ENCODE results near the gene SEMA6B. TPM values are rescaled to one million over a fixed set of nuclear protein-coding genes. Genes with fewer than 3 reads are reported as not detected.

SEMA6B gene
- total and polyA plus RNA-seq, 12 donors = 3.4 to 27.9 (median 9.4) TPM

DNA sequence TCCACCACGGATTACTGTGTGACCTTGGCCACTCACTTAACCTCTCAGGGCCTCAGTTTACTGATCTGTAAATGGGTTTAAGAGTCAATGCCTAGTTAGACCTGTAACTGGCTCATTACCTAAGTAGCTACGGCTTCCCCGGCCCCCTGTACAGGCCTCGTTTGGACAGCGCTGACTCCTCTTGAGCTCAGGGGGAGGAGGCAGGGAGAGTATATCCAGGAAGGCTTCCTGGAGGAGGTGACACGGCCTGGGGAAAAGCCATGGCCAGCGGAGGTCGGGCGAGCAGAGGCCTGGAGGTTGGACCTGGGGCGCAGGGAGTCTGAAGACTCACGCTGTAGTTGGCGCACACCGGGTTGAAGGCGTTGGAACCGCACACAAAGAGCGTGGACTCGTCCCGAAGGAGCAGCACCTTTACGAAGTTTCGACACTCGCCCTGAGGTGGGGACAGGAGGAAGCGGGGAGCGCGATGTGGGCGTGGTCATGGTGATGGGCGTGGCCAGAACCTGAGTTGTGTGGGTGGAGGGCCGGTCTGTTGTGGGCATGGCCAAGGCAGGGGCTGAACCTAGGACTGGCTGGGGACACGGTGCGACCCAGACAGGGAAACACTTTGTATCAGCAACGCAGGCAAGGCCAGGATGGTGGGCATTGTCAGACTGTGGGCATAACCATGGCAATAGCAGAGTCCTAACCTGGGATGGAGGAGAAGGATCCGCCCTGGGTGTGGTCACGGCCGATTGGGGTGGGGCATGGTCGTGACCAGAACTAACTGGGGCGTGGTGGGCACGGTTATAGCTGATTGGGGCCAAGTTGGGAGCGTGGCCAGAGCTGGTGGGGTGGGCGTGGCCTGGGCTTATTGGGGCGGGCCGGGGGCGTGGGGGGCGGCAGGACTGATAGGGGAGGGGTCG lies 3.6 kb downstream of the SEMA6B start:
- Histone ChIP-seq H3K27ac (no peak overlapping the region), H3K4me1 (peaks cover 0 to 28% (median 11%) of the 10 kb centered on the region in 9 donors), H3K9me3 (no peaks in the 10 kb centered on the region), H3K36me3 (peaks cover 0 to 50% (median 0%) of the 10 kb centered on the region in 9 donors), H3K4me3 (no peak overlapping the region), H3K27me3 (no peaks in the 10 kb centered on the region)
- 73 to 76% methylated on average over 43 of the region's 43 CpGs for WGBS, 2 donors
- intact Hi-C loops (cut with DNase I) = loop anchor here in 6 of 10 donors (5.0 kb wide), 1 partner anchor 81 kb away; the partner anchor contains the start of gene TNFAIP8L1 (in 6 of the 6)
- no peak for DNase-seq
- TF ChIP-seq, protein P1, sequence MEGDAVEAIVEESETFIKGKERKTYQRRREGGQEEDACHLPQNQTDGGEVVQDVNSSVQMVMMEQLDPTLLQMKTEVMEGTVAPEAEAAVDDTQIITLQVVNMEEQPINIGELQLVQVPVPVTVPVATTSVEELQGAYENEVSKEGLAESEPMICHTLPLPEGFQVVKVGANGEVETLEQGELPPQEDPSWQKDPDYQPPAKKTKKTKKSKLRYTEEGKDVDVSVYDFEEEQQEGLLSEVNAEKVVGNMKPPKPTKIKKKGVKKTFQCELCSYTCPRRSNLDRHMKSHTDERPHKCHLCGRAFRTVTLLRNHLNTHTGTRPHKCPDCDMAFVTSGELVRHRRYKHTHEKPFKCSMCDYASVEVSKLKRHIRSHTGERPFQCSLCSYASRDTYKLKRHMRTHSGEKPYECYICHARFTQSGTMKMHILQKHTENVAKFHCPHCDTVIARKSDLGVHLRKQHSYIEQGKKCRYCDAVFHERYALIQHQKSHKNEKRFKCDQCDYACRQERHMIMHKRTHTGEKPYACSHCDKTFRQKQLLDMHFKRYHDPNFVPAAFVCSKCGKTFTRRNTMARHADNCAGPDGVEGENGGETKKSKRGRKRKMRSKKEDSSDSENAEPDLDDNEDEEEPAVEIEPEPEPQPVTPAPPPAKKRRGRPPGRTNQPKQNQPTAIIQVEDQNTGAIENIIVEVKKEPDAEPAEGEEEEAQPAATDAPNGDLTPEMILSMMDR (IDR thresholded peaks at IDR 0.05) = no peak
- no peak for ATAC-seq

DNA sequence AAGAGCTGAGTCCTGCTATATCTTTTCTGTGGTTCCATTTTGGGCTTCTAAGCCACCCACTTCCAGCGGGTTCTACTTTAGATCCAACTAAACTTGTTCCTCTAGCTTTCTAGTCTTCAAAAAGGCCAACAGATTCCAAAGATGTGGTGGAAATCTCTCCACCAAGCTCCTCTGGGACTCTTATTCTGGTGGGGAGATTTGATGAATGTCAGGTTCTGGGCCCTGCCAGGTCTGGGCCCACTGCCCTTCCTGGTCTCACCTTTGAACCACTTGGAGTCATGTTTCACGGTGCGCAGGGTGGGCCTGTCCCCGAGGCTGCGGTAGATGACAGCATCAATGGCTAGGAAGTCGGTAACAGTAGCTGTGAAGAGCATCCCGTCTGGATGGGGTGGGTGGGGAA lies 4.8 kb downstream of the SEMA6B start:
- intact Hi-C loops (cut with DNase I) = loop anchor here in 6 of 10 donors (5.0 kb wide), 2 partner anchors 83 to 598 kb away; partner anchors contain the start of gene TNFAIP8L1 (in 6 of the 6)
- 81 to 83% methylated on average over 7 of the region's 7 CpGs for WGBS, 2 donors

DNA sequence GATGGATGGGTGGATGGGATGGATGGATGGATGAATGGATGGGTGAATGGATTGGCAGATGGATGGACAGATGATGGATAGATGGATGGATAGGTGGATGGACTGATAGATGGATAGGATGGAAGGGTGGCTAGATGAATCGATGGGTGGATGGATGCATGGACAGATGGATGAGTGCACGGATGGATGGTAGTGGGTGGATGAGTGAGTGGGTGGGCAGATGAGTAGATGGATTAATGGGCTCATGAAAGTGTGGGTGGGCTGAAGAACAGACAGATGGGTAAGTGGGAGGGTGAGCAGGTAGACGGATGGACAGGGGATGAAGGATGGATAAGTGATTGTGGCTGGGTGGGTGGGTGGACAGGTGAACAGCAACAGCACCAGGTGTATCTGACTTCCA lies 5.7 kb downstream of the SEMA6B start:
- Histone ChIP-seq H3K9me3 (no peaks in the 10 kb centered on the region), H3K4me1 (peaks cover 0 to 16% (median 6%) of the 10 kb centered on the region in 9 donors), H3K4me3 (no peak overlapping the region), H3K27me3 (no peaks in the 10 kb centered on the region), H3K27ac (no peak overlapping the region), H3K36me3 (peaks cover 0 to 68% (median 0%) of the 10 kb centered on the region in 9 donors)
- TF ChIP-seq, protein P1 (IDR thresholded peaks at IDR 0.05) = no peak
- ATAC-seq (no peak), DNase-seq (no peak)
- intact Hi-C loops (cut with DNase I) = loop anchor here in 1 of 10 donors (5.0 kb wide), 1 partner anchor 599 kb away; no protein-coding TSS in a partner anchor
- 63 to 77% methylated on average over 3 of the region's 3 CpGs for WGBS, 2 donors

More for the DNA sequence above, 4.8 kb downstream of the SEMA6B start:
- peaks cover 0 to 20% (median 6%) of the 10 kb centered on the region in 9 donors for H3K4me1 ChIP-seq
- no peak overlapping the region for H3K27ac ChIP-seq
- peaks cover 0 to 62% (median 0%) of the 10 kb centered on the region in 9 donors for H3K36me3 ChIP-seq
- TF ChIP-seq, protein P1 (IDR thresholded peaks at IDR 0.05) = no peak
- H3K27me3 ChIP-seq = no peaks in the 10 kb centered on the region
- no peak for ATAC-seq
- DNase-seq = no peak
- H3K9me3 ChIP-seq = no peaks in the 10 kb centered on the region
- H3K4me3 ChIP-seq = no peak overlapping the region

DNA sequence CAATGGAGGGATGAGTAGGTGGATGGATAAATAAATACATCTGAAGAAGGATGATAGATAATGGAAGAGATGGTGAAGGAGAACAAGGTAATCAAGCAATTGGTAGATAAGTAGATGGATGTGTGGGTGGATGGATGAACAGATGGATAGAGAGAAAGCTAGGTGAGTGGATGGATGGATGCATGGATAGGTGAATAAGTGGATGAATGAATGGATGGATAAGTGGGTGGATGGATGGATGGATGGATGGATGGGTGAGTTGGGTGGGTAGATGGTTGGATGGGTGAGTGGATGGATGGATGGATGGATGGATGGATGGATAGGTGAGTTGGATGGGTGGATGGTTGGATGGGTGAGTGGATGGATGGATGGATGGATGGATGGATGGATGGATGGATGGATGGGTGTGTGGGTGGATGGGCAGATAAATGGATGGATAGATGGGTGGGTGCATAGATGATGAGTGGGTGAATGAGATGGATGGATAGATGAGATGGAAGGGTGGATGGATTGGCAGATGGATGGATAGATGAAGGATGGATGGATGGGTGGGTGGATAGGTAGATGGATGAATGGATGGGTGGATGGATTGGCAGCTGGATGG lies 6.3 kb downstream of the SEMA6B start:
- Histone ChIP-seq H3K36me3 (peaks cover 0 to 74% (median 0%) of the 10 kb centered on the region in 9 donors), H3K27me3 (no peaks in the 10 kb centered on the region), H3K4me1 (peaks cover 0 to 15% (median 4%) of the 10 kb centered on the region in 9 donors), H3K27ac (no peak overlapping the region), H3K9me3 (no peaks in the 10 kb centered on the region), H3K4me3 (no peak overlapping the region)
- TF ChIP-seq, protein P1 (IDR thresholded peaks at IDR 0.05) = no peak
- ATAC-seq = no peak
- intact Hi-C loops (cut with DNase I) = loop anchor here in 1 of 10 donors (5.0 kb wide), 1 partner anchor 599 kb away; no protein-coding TSS in a partner anchor
- DNase-seq = no peak

Data from heart right ventricle (tissue), 16 donors.